C4-2B (cell line): ENCODE results near the gene TAAR8.
"Not testable (repeated sequence)": the region's sequence is repeated elsewhere in the genome, so short reads cannot be mapped to it uniquely, and the experiment has no call there.

Source experiments
- H3K27ac ChIP-seq: fragments of 450-650 bp; 2 replicates; pipeline ENCODE4 v1.5.1; 2017
- CTCF ChIP-seq: fragments of 450-650 bp; conservative IDR thresholded peaks from 2 replicates; pipeline ENCODE4 v1.5.1; 2017; ENCODE audit warnings: mild to moderate bottlenecking
- ZFX ChIP-seq: fragments of 450-650 bp; IDR thresholded peaks from 2 replicates; pipeline ENCODE4 v1.6.1; 2017

The TAAR8 gene

GRCh38 chr6:132584698-132585097 is 32.2 kb downstream of the TAAR8 start:
- no peak overlapping the region for H3K27ac ChIP-seq
- TF ChIP-seq ZFX: no peak
- TF ChIP-seq CTCF: no peak

DNA sequence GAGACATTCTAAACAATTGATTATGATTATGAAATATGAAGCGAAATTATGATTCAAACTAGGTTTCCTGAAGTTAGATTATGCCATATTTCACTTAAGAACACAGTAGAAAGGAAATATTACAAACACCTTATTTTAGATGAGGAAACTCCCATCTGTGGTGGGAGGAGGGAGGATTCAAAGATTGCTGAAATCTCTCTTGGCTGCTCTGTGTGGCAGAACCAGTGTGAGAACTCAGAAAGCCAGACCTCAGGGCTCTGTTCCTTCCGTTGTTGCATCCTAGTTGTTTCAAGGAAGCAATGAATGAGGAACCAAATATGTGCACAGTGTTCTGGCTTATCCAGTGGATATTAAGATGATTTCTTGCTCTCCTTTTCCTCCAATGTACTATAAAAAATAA is 35.0 kb downstream of the TAAR8 start:
- TF ChIP-seq ZFX (no peak), CTCF (no peak)
- H3K27ac ChIP-seq: no peak overlapping the region

GRCh38 chr6:132589454-132589853 is 37.0 kb downstream of the TAAR8 start, which contains the start of gene TAAR5:
Gene TAAR5, minus strand, starts transcription at chr6:132589741. Its CDS starts 55 bp downstream, at chr6:132589686.
- H3K27ac ChIP-seq: no peak within 1 kb of the TSS
- TF ChIP-seq ZFX (no peak), CTCF (no peak)

DNA sequence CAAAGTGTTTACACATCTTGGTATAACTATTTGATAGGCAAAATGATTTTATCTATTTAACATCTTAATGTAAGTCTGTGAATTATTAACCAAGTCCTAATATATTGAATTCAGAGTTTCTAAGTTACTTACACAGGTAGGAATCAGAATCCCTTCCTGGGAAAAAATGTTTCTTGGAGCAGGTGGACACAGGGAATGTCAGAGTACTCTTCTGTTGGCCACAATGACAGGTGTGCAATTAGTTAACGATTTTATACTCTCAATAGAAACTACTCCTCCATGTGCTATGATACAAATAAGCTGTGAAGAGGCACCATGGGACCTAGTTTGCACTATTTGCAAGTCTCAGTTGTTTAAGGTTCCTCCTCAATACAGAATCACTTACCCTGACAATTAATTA is 37.9 kb downstream of the TAAR8 start:
- no peak overlapping the region for H3K27ac ChIP-seq
- TF ChIP-seq CTCF (no peak), ZFX (no peak)

- H3K27ac ChIP-seq: no peak overlapping the region
- TF ChIP-seq ZFX (no peak), CTCF (no peak)
These were observed 40.4 kb downstream of the TAAR8 start for GRCh38 chr6:132592855-132593254.

DNA sequence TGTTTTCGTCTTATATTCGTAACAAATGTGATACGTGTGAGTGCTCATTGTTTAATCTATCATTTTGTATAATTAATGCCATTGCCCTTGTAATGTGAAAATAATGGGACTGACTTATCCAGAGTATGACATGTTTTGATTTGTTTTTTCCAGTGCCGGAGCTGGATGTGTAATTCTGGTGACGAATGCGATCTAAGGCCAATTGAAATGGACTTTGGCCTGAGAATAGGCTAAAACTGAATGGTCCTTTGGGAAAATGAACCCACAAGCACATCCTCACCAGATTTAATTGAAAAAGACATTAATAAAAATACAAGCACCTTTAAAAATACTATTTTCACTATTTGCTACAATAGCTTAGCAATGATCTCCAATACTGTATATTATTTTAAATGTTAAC is 43.7 kb downstream of the TAAR8 start:
- no peak overlapping the region for H3K27ac ChIP-seq
- no peak for TF ChIP-seq ZFX

GRCh38 chr6:132598473-132598872 is 46.0 kb downstream of the TAAR8 start:
- no peak for TF ChIP-seq ZFX
- peak; percentile 66 for TF ChIP-seq CTCF
- no peak overlapping the region for H3K27ac ChIP-seq

GRCh38 chr6:132600900-132601299 is 48.4 kb downstream of the TAAR8 start:
- H3K27ac ChIP-seq: not testable (repeated sequence)
